HCT116 (cell line): ENCODE measurements around the gene CHRNA7. TPM values are rescaled to one million over a fixed set of nuclear protein-coding genes. Genes with fewer than 3 reads are reported as not detected.

Experiments
- ATAC-seq: fragments of 200-7000 bp; cut with Tn5 transposase; 2 replicates; pipeline ENCODE4 v1.9.1; 2020; ENCODE audit warnings: mild to moderate bottlenecking, moderate library complexity
- BruUV-seq: library from RNA; stranded (reverse); fragments of 400-500 nt; replicated peaks from 2 replicates; lab custom pipeline; 2021; lab: Mats Ljungman, UMichigan
- CTCF ChIA-PET: fragments of 300-600 bp; sonication (Branson Sonifier 250); formaldehyde crosslinking; loops from one replicate; lab custom pipeline; 2021; ENCODE audit warnings: antibody characterized with exemption; lab: Charles Lee
- POLR2A ChIA-PET: fragments of 300-600, 350-600 bp; sonication (Branson Sonifier 250); formaldehyde crosslinking; loops from one replicate; lab custom pipeline; 2021; ENCODE audit warnings: antibody characterized with exemption; lab: Charles Lee
- RAD21 ChIA-PET, 2 experiments: fragments of 300-600 bp; sonication (Branson Sonifier 250); formaldehyde crosslinking; loops; one replicate each; lab custom pipeline; 2023; ENCODE audit warnings: low total read pairs in 2 of 2; ENCODE audit not compliant: uncharacterized antibody in 2 of 2, unreplicated experiment in 2 of 2, low non-redundant PET in 1 of 2; lab: Charles Lee
- DNase-seq: peaks from one replicate; pipeline ENCODE4 v3.0.0-alpha.2; 2010; ENCODE audit warnings: low read depth, low spot score
- H2AFZ ChIP-seq: fragments of 200-600 bp; shearing (Covaris generic), sonication (generic); 2 replicates; pipeline ENCODE4 v1.6.1; 2017; ENCODE audit warnings: low read depth, mixed run types, mixed read lengths, antibody characterized with exemption, low read length; ENCODE audit not compliant: poor library complexity, severe bottlenecking
- H3K27ac ChIP-seq: 2 replicates; pipeline ENCODE4 v1.5.1; 2012; ENCODE audit warnings: low read depth, low read length
- H3K27me3 ChIP-seq: fragments of 200-600 bp; sonication (generic); 2 replicates; pipeline ENCODE4 v1.6.1; 2016; ENCODE audit warnings: mixed run types, low read length, mixed read lengths; ENCODE audit not compliant: insufficient read depth
- H3K36me3 ChIP-seq, 2 experiments: fragments of 200-500 bp in 1 of 2; fragments of 200-600 bp in 1 of 2; sonication (Bioruptor generic) in 1 of 2; sonication (generic) in 1 of 2; 2 replicates each; pipeline versions ENCODE4 v1.5.1 to v1.6.1; 2014 to 2016; ENCODE audit warnings: low read length in 2 of 2, inconsistent platforms in 1 of 2, mixed read lengths in 1 of 2, mixed run types in 1 of 2; ENCODE audit not compliant: insufficient read depth in 2 of 2, control insufficient read depth in 1 of 2
- H3K4me1 ChIP-seq, 2 experiments: fragments of 200-600 bp in 1 of 2; sonication (generic) in 1 of 2; 2 replicates each; pipeline versions ENCODE4 v1.5.1 to v1.6.1; 2012 to 2017; ENCODE audit warnings: low read length in 2 of 2, inconsistent platforms in 1 of 2, mild to moderate bottlenecking in 1 of 2, mixed read lengths in 1 of 2, mixed run types in 1 of 2, moderate library complexity in 1 of 2; ENCODE audit not compliant: insufficient read depth in 2 of 2, control insufficient read depth in 1 of 2
- H3K4me2 ChIP-seq: fragments of 200-600 bp; sonication (generic); 2 replicates; pipeline ENCODE4 v1.6.1; 2017; ENCODE audit warnings: mixed run types, low read length, mixed read lengths
- H3K4me3 ChIP-seq, 2 experiments: fragments of 200-600 bp in 1 of 2; sonication (generic) in 1 of 2; replicated peaks in 1 of 2; 2 replicates each; pipeline ENCODE4 v1.5.1; 2011 to 2016; ENCODE audit warnings: low read length in 2 of 2, control low read depth in 1 of 2, low read depth in 1 of 2, mild to moderate bottlenecking in 1 of 2, mixed read lengths in 1 of 2, mixed run types in 1 of 2
- H3K79me2 ChIP-seq: fragments of 200-600 bp; sonication (generic); 2 replicates; pipeline ENCODE4 v1.6.1; 2017; ENCODE audit warnings: mild to moderate bottlenecking, mixed run types, low read length, moderate library complexity, mixed read lengths; ENCODE audit not compliant: insufficient read depth
- H3K9ac ChIP-seq: fragments of 200-600 bp; sonication (generic); 2 replicates; pipeline ENCODE4 v1.6.1; 2016; ENCODE audit warnings: low read length, mixed read lengths
- H3K9me2 ChIP-seq: fragments of 200-600 bp; sonication (generic), shearing (Covaris generic); 2 replicates; pipeline ENCODE4 v1.6.1; 2017; ENCODE audit warnings: mixed run types, mild to moderate bottlenecking, moderate library complexity; ENCODE audit not compliant: insufficient read depth
- H3K9me3 ChIP-seq, 2 experiments: fragments of 200-500 bp in 1 of 2; fragments of 200-600 bp in 1 of 2; sonication (Bioruptor generic) in 1 of 2; sonication (generic) in 1 of 2; 2 replicates each; pipeline ENCODE4 v1.6.1; 2014 to 2017; ENCODE audit warnings: low read length in 2 of 2, mixed read lengths in 2 of 2, inconsistent platforms in 1 of 2, low read depth in 1 of 2, mild to moderate bottlenecking in 1 of 2, mixed run types in 1 of 2, moderate library complexity in 1 of 2; ENCODE audit not compliant: control insufficient read depth in 1 of 2, insufficient read depth in 1 of 2
- H4K20me1 ChIP-seq: fragments of 200-600 bp; sonication (generic), shearing (Covaris generic); 2 replicates; pipeline ENCODE4 v1.6.1; 2017; ENCODE audit warnings: mixed run types, mild to moderate bottlenecking, moderate library complexity; ENCODE audit not compliant: insufficient read depth
- CBX3 ChIP-seq: IDR thresholded peaks from 2 replicates; pipeline ENCODE4 v1.6.1; 2012; ENCODE audit warnings: low read depth
- CEBPB ChIP-seq: IDR thresholded peaks from 2 replicates; pipeline ENCODE4 v1.6.1; 2012; ENCODE audit warnings: low read depth
- CTCF ChIP-seq, 3 experiments: fragments of 200-600 bp in 1 of 3; sonication (generic) in 1 of 3; IDR thresholded peaks in 2 of 3; conservative IDR thresholded peaks in 1 of 3; 2 replicates each; pipeline ENCODE4 v1.5.1; 2012 to 2017; ENCODE audit warnings: low read depth in 2 of 3, low read length in 2 of 3, antibody characterized with exemption in 1 of 3, borderline replicate concordance in 1 of 3, control low read depth in 1 of 3, mild to moderate bottlenecking in 1 of 3, mixed read lengths in 1 of 3, mixed run types in 1 of 3, moderate library complexity in 1 of 3; ENCODE audit not compliant: insufficient read depth in 1 of 3
- EGR1 ChIP-seq: IDR thresholded peaks from 2 replicates; pipeline ENCODE4 v1.6.1; 2012; ENCODE audit warnings: low read depth
- EZH2phosphoT487 ChIP-seq: fragments of 200-600 bp; IDR thresholded peaks from 2 replicates; pipeline ENCODE4 v1.6.1; 2018; ENCODE audit warnings: antibody characterized with exemption, borderline replicate concordance
- JUND ChIP-seq: IDR thresholded peaks from 2 replicates; pipeline ENCODE4 v1.6.1; 2012
- RAD21 ChIP-seq: IDR thresholded peaks from 2 replicates; pipeline ENCODE4 v1.6.1; 2012; ENCODE audit warnings: low read depth, mild to moderate bottlenecking
- SIN3A ChIP-seq: IDR thresholded peaks from 2 replicates; pipeline ENCODE4 v1.6.1; 2012; ENCODE audit warnings: low read depth
- SP1 ChIP-seq: IDR thresholded peaks from 2 replicates; pipeline ENCODE4 v1.6.1; 2012; ENCODE audit warnings: low read depth
- YY1 ChIP-seq: IDR thresholded peaks from 2 replicates; pipeline ENCODE4 v1.6.1; 2011; ENCODE audit warnings: low read length, low read depth, moderate library complexity, mild to moderate bottlenecking; ENCODE audit not compliant: insufficient replicate concordance; ENCODE audit errors: extremely low read depth
- ZBTB33 ChIP-seq: IDR thresholded peaks from 2 replicates; pipeline ENCODE4 v1.6.1; 2011; ENCODE audit warnings: mild to moderate bottlenecking, low read length, moderate library complexity; ENCODE audit not compliant: insufficient replicate concordance; ENCODE audit errors: extremely low read depth
- intact Hi-C: fragments of 100-400 bp; cut with micrococcal nuclease; formaldehyde crosslinking; loops from 2 replicates; pipeline ENCODE4 v1.10.0; 2022
- total RNA-seq: library from RNA; stranded (reverse); gene quantifications from one replicate; pipeline ENCODE4 v1.2.1, GENCODE V29; 2021; ENCODE audit not compliant: unreplicated experiment
- TF ChIP-seq, protein P1 (sequence below): IDR thresholded peaks from 2 replicates; pipeline ENCODE4 v1.6.1; 2012
- TF ChIP-seq, protein P2 (sequence below): IDR thresholded peaks from 2 replicates; pipeline ENCODE4 v1.6.1; 2012

CHRNA7 gene
- total RNA-seq, 1 experiment from 2014 or later, result 6.8 TPM

DNA sequence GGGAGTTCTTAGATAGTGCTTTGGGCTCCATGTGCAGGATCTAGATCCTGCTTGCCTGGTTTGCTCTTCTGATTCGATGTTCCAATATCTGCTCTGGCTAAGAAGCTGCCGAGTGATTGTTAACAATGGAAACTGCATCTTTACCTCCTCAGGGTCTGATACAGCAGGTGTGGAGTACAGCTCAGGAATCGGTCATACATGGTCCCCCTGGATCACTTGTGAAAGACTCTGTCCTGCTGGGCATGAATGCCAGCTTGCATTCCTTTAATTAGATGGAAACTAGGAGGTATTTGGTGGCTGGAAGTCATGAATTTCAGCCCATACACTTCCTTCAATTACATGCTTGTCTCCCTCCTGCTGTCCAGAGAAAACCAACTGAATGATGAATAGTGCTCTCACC lies 95.3 kb downstream of the CHRNA7 start:
- DNase-seq (no peak), ATAC-seq (no peak)
- ChIA-PET POLR2A (no interaction called here), RAD21 (no interaction called here), CTCF (no interaction called here)
- Histone ChIP-seq H2AFZ (no peak overlapping the region), H3K27me3 (no peaks in the 10 kb centered on the region), H3K27ac (no peak overlapping the region), H3K4me3 (no peak overlapping the region), H3K4me1 (no peaks in the 10 kb centered on the region), H3K4me2 (no peak overlapping the region), H4K20me1 (no peaks in the 10 kb centered on the region), H3K79me2 (no peaks in the 10 kb centered on the region), H3K9ac (no peak overlapping the region), H3K36me3 (no peaks in the 10 kb centered on the region; a peak in 1 of 4 replicates), H3K9me3 (no peaks in the 10 kb centered on the region), H3K9me2 (no peaks in the 10 kb centered on the region)
- intact Hi-C loops, result no loop called here
- BruUV-seq, result no TSS peak
- no peak for TF ChIP-seq RAD21
- no peak for TF ChIP-seq CBX3
- TF ChIP-seq ZBTB33, result no peak
- TF ChIP-seq SP1, result no peak
- TF ChIP-seq CTCF (IDR thresholded peaks at IDR 0.05 in 2 of 3, conservative IDR thresholded peaks at IDR 0.05 in 1 of 3; ENCODE audit: borderline replicate concordance in 1 of 3, insufficient read depth in 1 of 3, low read depth in 2 of 3, low read length in 2 of 3), result no peak
- no peak for TF ChIP-seq SIN3A
- no peak for TF ChIP-seq JUND
- TF ChIP-seq, protein P1, sequence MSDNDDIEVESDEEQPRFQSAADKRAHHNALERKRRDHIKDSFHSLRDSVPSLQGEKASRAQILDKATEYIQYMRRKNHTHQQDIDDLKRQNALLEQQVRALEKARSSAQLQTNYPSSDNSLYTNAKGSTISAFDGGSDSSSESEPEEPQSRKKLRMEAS, result no peak
- no peak for TF ChIP-seq YY1
- no peak for TF ChIP-seq EGR1
- TF ChIP-seq EZH2phosphoT487, result no peak
- TF ChIP-seq CEBPB, result no peak
- TF ChIP-seq, protein P2, sequence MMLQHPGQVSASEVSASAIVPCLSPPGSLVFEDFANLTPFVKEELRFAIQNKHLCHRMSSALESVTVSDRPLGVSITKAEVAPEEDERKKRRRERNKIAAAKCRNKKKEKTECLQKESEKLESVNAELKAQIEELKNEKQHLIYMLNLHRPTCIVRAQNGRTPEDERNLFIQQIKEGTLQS, result no peak
